CMK (cell line): Measurements from ENCODE around the gene F7.
"Not testable (repeated sequence)": the region's sequence is repeated elsewhere in the genome, so short reads cannot be mapped to it uniquely, and the experiment has no call there.

Experiments used
- DNase-seq: peaks from one replicate; pipeline ENCODE4 v3.0.0-alpha.2; 2010; ENCODE audit warnings: low read depth

The F7 gene

GRCh38 chr13:113105032-113105920 lies at the start of gene F7:
TSS of gene F7 (plus strand) at chr13:113105791. CDS start at chr13:113105842, 51 bp downstream.
- no peak for DNase-seq

- no peak for DNase-seq
Observed at GRCh38 chr13:113057084-113057483, 48.5 kb upstream of the F7 start.

GRCh38 chr13:113057559-113057958 lies 48.0 kb upstream of the F7 start:
- not testable (repeated sequence) for DNase-seq

- DNase-seq, result no peak
Observed at GRCh38 chr13:113058129-113058987, 47.2 kb upstream of the F7 start.

- DNase-seq, result no peak
Observed at GRCh38 chr13:113058988-113059850, 46.4 kb upstream of the F7 start.

GRCh38 chr13:113059891-113060290 lies 45.7 kb upstream of the F7 start:
- no peak for DNase-seq

- DNase-seq, result no peak
Observed at GRCh38 chr13:113060557-113061270, 44.9 kb upstream of the F7 start.

- DNase-seq, result no peak
Observed at GRCh38 chr13:113061271-113061625, 44.3 kb upstream of the F7 start.

GRCh38 chr13:113061796-113062425 lies 43.7 kb upstream of the F7 start:
- no peak for DNase-seq

GRCh38 chr13:113062691-113063090 lies 42.9 kb upstream of the F7 start:
- no peak for DNase-seq

GRCh38 chr13:113063091-113063491 lies 42.5 kb upstream of the F7 start:
- no peak for DNase-seq

GRCh38 chr13:113064000-113064533 lies 41.5 kb upstream of the F7 start:
- DNase-seq, result no peak

- DNase-seq, result no peak
Observed at GRCh38 chr13:113064534-113065405, 40.8 kb upstream of the F7 start.

- DNase-seq, result no peak
Observed at GRCh38 chr13:113065406-113066141, 40.0 kb upstream of the F7 start.

- DNase-seq, result no peak
Observed at GRCh38 chr13:113066142-113066455, 39.5 kb upstream of the F7 start.

GRCh38 chr13:113066746-113067145 lies 38.8 kb upstream of the F7 start:
- DNase-seq, result no peak

- no peak for DNase-seq
Observed at GRCh38 chr13:113069861-113070805, 35.5 kb upstream of the F7 start.

GRCh38 chr13:113070855-113071254 lies 34.7 kb upstream of the F7 start:
- no peak for DNase-seq
